Transverse colon (tissue), 4 donors: Measurements from ENCODE around the gene NUP93. TPM values are rescaled to one million over a fixed set of nuclear protein-coding genes. Genes with fewer than 3 reads are reported as not detected.

Source experiments
- DNase-seq: peaks from one replicate; pipeline ENCODE4 v3.0.0-alpha.2; 2019
- H3K27ac ChIP-seq, 4 donors: fragments of 200-600 bp; sonication (generic); 2 replicates each; pipeline ENCODE4 v1.5.1; 2016 to 2018; ENCODE audit warnings: inconsistent platforms in 4 of 4
- H3K27me3 ChIP-seq: fragments of 200-600 bp; sonication (generic); 2 replicates; pipeline ENCODE4 v1.5.1; 2017; ENCODE audit warnings: inconsistent platforms
- H3K36me3 ChIP-seq, 4 donors: fragments of 200-600 bp; sonication (generic); 2 replicates each; pipeline ENCODE4 v1.5.1; 2017 to 2019; ENCODE audit warnings: inconsistent platforms in 4 of 4
- H3K4me1 ChIP-seq, 4 donors: fragments of 200-600 bp; sonication (generic); 2 replicates each; pipeline ENCODE4 v1.5.1; 2017 to 2020; ENCODE audit warnings: inconsistent platforms in 4 of 4
- H3K4me3 ChIP-seq, 4 donors: fragments of 200-600 bp; sonication (generic); 1 replicate in 1 of 4; 2 replicates in 3 of 4; pipeline versions ENCODE4 v1.5.1 to v1.6.1; 2017 to 2019; ENCODE audit warnings: inconsistent platforms in 4 of 4
- H3K9me3 ChIP-seq, 2 donors: fragments of 200-600 bp; sonication (generic); 2 replicates each; pipeline ENCODE4 v1.5.1; 2017 to 2019; ENCODE audit warnings: inconsistent platforms in 2 of 2
- CTCF ChIP-seq, 5 experiments: fragments of 200-600 bp in 3 of 5; fragments of 450-650 bp in 2 of 5; sonication (generic) in 3 of 5; IDR thresholded peaks; 1 replicate in 2 of 5; 2 replicates in 3 of 5; pipeline ENCODE4 v1.5.1; 2016 to 2017; ENCODE audit warnings: antibody characterized with exemption in 5 of 5, inconsistent platforms in 3 of 5, mild to moderate bottlenecking in 2 of 5, moderate library complexity in 1 of 5
- EP300 ChIP-seq: sonication (generic); formaldehyde crosslinking; IDR thresholded peaks from one replicate; pipeline ENCODE4 v1.6.1; 2017; ENCODE audit warnings: antibody characterized with exemption, low read depth
- POLR2A ChIP-seq: fragments of 450-650 bp; IDR thresholded peaks from one replicate; pipeline ENCODE4 v1.6.1; 2016; ENCODE audit warnings: antibody characterized with exemption, mild to moderate bottlenecking, moderate library complexity
- POLR2AphosphoS5 ChIP-seq, 3 donors: sonication (generic); formaldehyde crosslinking; IDR thresholded peaks; one replicate each; pipeline ENCODE4 v1.6.1; 2016; ENCODE audit warnings: antibody characterized with exemption in 3 of 3
- WGBS, 2 donors: methylation state at CpG; one replicate each; pipeline ENCODE4 v1.1.5; 2018; ENCODE audit warnings: low coverage in 1 of 2; 5-methylcytosine and 5-hydroxymethylcytosine counted together
- in situ Hi-C, 4 donors: fragments of 200-750 bp; cut with MboI; loops; one replicate each; pipeline versions ENCODE4 v1.15.0 to v1.15.1; 2017; ENCODE audit warnings: low sequenced_read_pairs in 3 of 4, low pct_ligation_motif_present in 1 of 4, low pct_unique_long_range_greater_than_20kb in 1 of 4
- intact Hi-C: fragments of 100-400 bp; cut with DNase I; formaldehyde crosslinking; loops from one replicate; pipeline ENCODE4 v1.15.1; 2023; ENCODE audit warnings: low total_unique reads
- total RNA-seq, 4 donors: library from RNA; depleted of rRNA; stranded (reverse); fragments of >200 nt; gene quantifications; one replicate each; pipeline ENCODE4 v1.1.0, GENCODE V29; 2016

NUP93 gene
- total RNA-seq, 4 donors from 2014 or later = 8.6 to 42.4 (median 20.6) TPM

DNA sequence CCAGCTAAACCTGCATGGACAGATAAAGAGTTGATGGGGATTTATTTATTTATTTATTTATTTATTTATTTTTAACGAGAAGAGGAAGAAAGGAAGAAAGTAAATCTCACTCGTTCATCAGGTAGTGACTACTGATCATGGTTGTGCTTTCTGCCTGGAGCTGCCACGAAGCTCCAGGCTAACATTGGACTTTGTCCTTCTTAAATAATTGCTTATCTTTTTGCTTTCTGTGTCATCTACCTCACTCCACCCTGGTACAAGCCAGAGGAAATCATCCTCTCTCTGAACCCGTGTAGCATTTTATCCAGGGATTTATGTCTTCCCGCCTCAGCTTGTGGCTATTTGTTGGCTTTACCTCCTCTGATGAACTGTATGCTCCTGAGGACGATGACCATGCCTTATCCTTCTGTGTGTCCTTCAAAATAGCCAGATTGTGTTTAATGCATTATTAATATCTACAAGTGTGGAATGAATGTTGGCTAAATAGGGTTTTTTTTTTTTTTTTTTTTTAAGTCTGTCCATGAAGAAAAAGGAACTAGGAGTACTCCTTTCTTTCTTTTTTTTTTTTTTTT is 127.0 kb downstream of the NUP93 start:
- no peaks in the 10 kb centered on the region for H3K27me3 ChIP-seq
- no peak overlapping the region for H3K27ac ChIP-seq
- no peaks in the 10 kb centered on the region for H3K9me3 ChIP-seq
- no peak overlapping the region for H3K4me3 ChIP-seq
- in situ Hi-C loops = loop anchor here in 2 of 4 donors (25.0 kb wide), 2 partner anchors 205 to 305 kb away; no protein-coding TSS in a partner anchor
- no peaks in the 10 kb centered on the region for H3K36me3 ChIP-seq
- H3K4me1 ChIP-seq = peaks cover 0 to 5% (median 0%) of the 10 kb centered on the region in 4 donors
- intact Hi-C loops = no loop called here
- no peak for DNase-seq
- TF ChIP-seq POLR2A = no peak
- TF ChIP-seq POLR2AphosphoS5 (IDR thresholded peaks at IDR 0.05) = no peak
- TF ChIP-seq CTCF (IDR thresholded peaks at IDR 0.05) = no peak
- TF ChIP-seq EP300 = no peak
- 53 to 57% methylated on average over 5 to 6 of the region's 6 CpGs for WGBS, 2 donors

DNA sequence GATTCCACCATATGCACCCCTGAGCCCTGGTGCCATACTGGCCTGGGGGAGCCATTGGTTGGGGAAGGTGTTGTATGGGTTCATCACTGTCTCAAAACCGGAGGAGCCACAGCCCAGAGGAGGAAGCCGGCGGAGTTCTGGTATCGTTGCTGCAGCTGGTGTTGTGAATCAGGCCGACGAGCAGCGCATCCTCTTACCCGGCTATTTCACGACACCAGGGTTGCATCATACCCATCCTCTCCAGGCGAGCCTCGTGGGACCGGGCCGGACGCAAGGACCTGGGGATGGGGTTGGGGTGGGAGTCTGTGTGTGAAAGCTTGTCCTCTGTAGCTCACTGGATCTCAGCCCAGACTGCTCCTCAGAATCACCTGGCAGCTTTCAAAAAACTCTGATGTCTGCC is 128.4 kb downstream of the NUP93 start:
- TF ChIP-seq EP300 (no peak), CTCF (IDR thresholded peaks at IDR 0.05) (no peak), POLR2AphosphoS5 (IDR thresholded peaks at IDR 0.05) (no peak), POLR2A (no peak)
- DNase-seq = peak; percentile 27
- H3K9me3 ChIP-seq = no peaks in the 10 kb centered on the region
- WGBS, 2 donors = 86% methylated on average over 14 of the region's 14 CpGs; no CpG with 5 or more reads in 1 of the 2 donors
- peaks cover 0 to 5% (median 0%) of the 10 kb centered on the region in 4 donors for H3K4me1 ChIP-seq
- no peaks in the 10 kb centered on the region for H3K27me3 ChIP-seq
- intact Hi-C loops (no loop called here), in situ Hi-C loops (loop anchor here in 2 of 4 donors (25.0 kb wide), 2 partner anchors 204 to 304 kb away; no protein-coding TSS in a partner anchor)
- no peak overlapping the region for H3K27ac ChIP-seq
- no peaks in the 10 kb centered on the region for H3K36me3 ChIP-seq
- no peak overlapping the region for H3K4me3 ChIP-seq

GRCh38 chr16:56859636-56860035 is 129.7 kb downstream of the NUP93 start:
- peaks cover 0 to 5% (median 0%) of the 10 kb centered on the region in 4 donors for H3K4me1 ChIP-seq
- H3K9me3 ChIP-seq = no peaks in the 10 kb centered on the region
- TF ChIP-seq CTCF (IDR thresholded peaks at IDR 0.05) = no peak
- no peak for TF ChIP-seq EP300
- no peak for TF ChIP-seq POLR2AphosphoS5 (IDR thresholded peaks at IDR 0.05)
- no peak for TF ChIP-seq POLR2A
- in situ Hi-C loops (loop anchor here in 3 of 4 donors (10.0 to 25.0 kb wide), 3 partner anchors 95 to 303 kb away; no protein-coding TSS in a partner anchor), intact Hi-C loops (loop anchor here (10.0 kb wide), 1 partner anchor 185 kb away; no protein-coding TSS in a partner anchor)
- H3K27ac ChIP-seq = no peak overlapping the region
- H3K4me3 ChIP-seq = no peak overlapping the region
- no peaks in the 10 kb centered on the region for H3K36me3 ChIP-seq
- DNase-seq = no peak
- WGBS, 2 donors = 79 to 80% methylated on average over 2 of the region's 2 CpGs
- no peaks in the 10 kb centered on the region for H3K27me3 ChIP-seq

- peaks cover 0 to 5% (median 0%) of the 10 kb centered on the region in 4 donors for H3K4me1 ChIP-seq
- peak overlapping the region in 1 of 4 donors; percentile 21 for H3K27ac ChIP-seq
- WGBS, 2 donors = 52% methylated on average over 9 of the region's 9 CpGs; no CpG with 5 or more reads in 1 of the 2 donors
- no peaks in the 10 kb centered on the region for H3K9me3 ChIP-seq
- in situ Hi-C loops = loop anchor here in 3 of 4 donors (10.0 to 25.0 kb wide), 3 partner anchors 94 to 302 kb away; no protein-coding TSS in a partner anchor
- intact Hi-C loops = loop anchor here (10.0 kb wide), 1 partner anchor 184 kb away; no protein-coding TSS in a partner anchor
- H3K36me3 ChIP-seq = no peaks in the 10 kb centered on the region
- no peaks in the 10 kb centered on the region for H3K27me3 ChIP-seq
- no peak overlapping the region for H3K4me3 ChIP-seq
- DNase-seq = peak; percentile 38
- no peak for TF ChIP-seq CTCF (IDR thresholded peaks at IDR 0.05)
- TF ChIP-seq POLR2A = no peak
- no peak for TF ChIP-seq EP300
- TF ChIP-seq POLR2AphosphoS5 (IDR thresholded peaks at IDR 0.05) = no peak
Observed at GRCh38 chr16:56860226-56861020, 130.5 kb downstream of the NUP93 start.
